Measurements from ENCODE around the gene SLC6A16.
"Not testable (repeated sequence)": the region's sequence is repeated elsewhere in the genome, so short reads cannot be mapped to it uniquely, and the experiment has no call there.

Gene SLC6A16

GRCh38 chr19:49344505-49345423 is 19.8 kb upstream of the SLC6A16 start:
- no peak for DNase-seq

GRCh38 chr19:49343123-49343522 is 18.1 kb upstream of the SLC6A16 start:
- no peak for DNase-seq

- DNase-seq: no peak
Measured at GRCh38 chr19:49342291-49342721, 17.3 kb upstream of the SLC6A16 start.

GRCh38 chr19:49340865-49341718 is 16.1 kb upstream of the SLC6A16 start:
- no peak for DNase-seq

GRCh38 chr19:49340069-49340864 is 15.3 kb upstream of the SLC6A16 start:
- no peak for DNase-seq

- no peak for DNase-seq
Measured at GRCh38 chr19:49339301-49340068, 14.5 kb upstream of the SLC6A16 start.

- DNase-seq: no peak
Measured at GRCh38 chr19:49338691-49339300, 13.8 kb upstream of the SLC6A16 start.

- DNase-seq: no peak
Measured at GRCh38 chr19:49338023-49338677, 13.2 kb upstream of the SLC6A16 start.

- DNase-seq: no peak
Measured at GRCh38 chr19:49337267-49338022, 12.5 kb upstream of the SLC6A16 start.

- no peak for DNase-seq
Measured at GRCh38 chr19:49336482-49337266, 11.7 kb upstream of the SLC6A16 start.

- DNase-seq: no peak
Measured at GRCh38 chr19:49335784-49336481, 10.9 kb upstream of the SLC6A16 start.

GRCh38 chr19:49335071-49335783 is 10.2 kb upstream of the SLC6A16 start, which contains the start of gene CD37:
TSS of gene CD37 (plus strand) at chr19:49335406. CDS start at chr19:49335541, 135 bp downstream.
- peak; percentile 25 to 38 for DNase-seq

GRCh38 chr19:49333811-49334288 is 8.9 kb upstream of the SLC6A16 start:
- peak; percentile 50 to 51 for DNase-seq

- DNase-seq: no peak
Measured at GRCh38 chr19:49333418-49333805, 8.4 kb upstream of the SLC6A16 start.

- DNase-seq: not testable (repeated sequence)
Measured at GRCh38 chr19:49332691-49333417, 7.9 kb upstream of the SLC6A16 start.

- peak; percentile 41 to 46 for DNase-seq
Measured at GRCh38 chr19:49331616-49332055, 6.6 kb upstream of the SLC6A16 start.

GRCh38 chr19:49331187-49331586 is 6.2 kb upstream of the SLC6A16 start:
- not testable (repeated sequence) for DNase-seq

All from stimulated activated CD4-positive, alpha-beta T cell treated with anti-CD3 and anti-CD28 coated beads, Interleukin-2, amount 100 ng/mL, for 48 hours (primary cell).